KMS-11 (cell line): ENCODE results near the gene BTN3A1.
A peak's percentile ranks its signal among the peaks of the same experiment; 100 is the strongest.
"Not testable (repeated sequence)": the region's sequence is repeated elsewhere in the genome, so short reads cannot be mapped to it uniquely, and the experiment has no call there.

ENCODE experiments used
- H2AFZ ChIP-seq: fragments of 200-600 bp; sonication (generic); 2 replicates; pipeline ENCODE4 v1.6.1; 2016; ENCODE audit warnings: antibody characterized with exemption, mixed run types, low read depth
- H3K27ac ChIP-seq: fragments of 200-600 bp; sonication (generic); 2 replicates; pipeline ENCODE4 v1.6.1; 2016; ENCODE audit warnings: mild to moderate bottlenecking, mixed run types
- H3K27me3 ChIP-seq: fragments of 200-600 bp; sonication (generic); 2 replicates; pipeline ENCODE4 v1.6.1; 2017; ENCODE audit warnings: mild to moderate bottlenecking, low read depth, mixed run types, moderate library complexity; ENCODE audit not compliant: insufficient read depth
- H3K36me3 ChIP-seq: fragments of 200-600 bp; sonication (generic); 2 replicates; pipeline ENCODE4 v1.6.1; 2017; ENCODE audit warnings: mild to moderate bottlenecking, mixed run types; ENCODE audit not compliant: insufficient read depth
- H3K4me1 ChIP-seq: fragments of 200-600 bp; sonication (generic); 2 replicates; pipeline ENCODE4 v1.6.1; 2016; ENCODE audit warnings: mild to moderate bottlenecking, low read depth, mixed run types; ENCODE audit not compliant: poor library complexity, severe bottlenecking
- H3K4me2 ChIP-seq: fragments of 200-600 bp; sonication (generic); 2 replicates; pipeline ENCODE4 v1.7.0; 2016; ENCODE audit warnings: mild to moderate bottlenecking, mixed run types
- H3K4me3 ChIP-seq: fragments of 200-600 bp; sonication (generic); IDR thresholded peaks from 2 replicates; pipeline ENCODE4 v1.6.1; 2017; ENCODE audit warnings: low read depth, low read length, mixed read lengths; ENCODE audit not compliant: insufficient read depth
- H3K79me2 ChIP-seq: fragments of 200-600 bp; sonication (generic); 2 replicates; pipeline ENCODE4 v1.6.1; 2016; ENCODE audit warnings: low read depth, mixed run types; ENCODE audit not compliant: insufficient read depth
- H3K9ac ChIP-seq: fragments of 200-600 bp; sonication (generic); 2 replicates; pipeline ENCODE4 v1.6.1; 2016; ENCODE audit warnings: mild to moderate bottlenecking, mixed run types
- H4K20me1 ChIP-seq: fragments of 200-600 bp; sonication (generic); 2 replicates; pipeline ENCODE4 v1.6.1; 2016; ENCODE audit warnings: mild to moderate bottlenecking, mixed run types; ENCODE audit not compliant: insufficient read depth
- TF ChIP-seq, protein P1 (sequence below): fragments of 200-600 bp; sonication (generic); conservative IDR thresholded peaks from 2 replicates; pipeline ENCODE4 v1.6.1; 2017; ENCODE audit warnings: low read depth, mild to moderate bottlenecking, antibody characterized with exemption, low read length, moderate library complexity, mixed read lengths

BTN3A1 gene

DNA sequence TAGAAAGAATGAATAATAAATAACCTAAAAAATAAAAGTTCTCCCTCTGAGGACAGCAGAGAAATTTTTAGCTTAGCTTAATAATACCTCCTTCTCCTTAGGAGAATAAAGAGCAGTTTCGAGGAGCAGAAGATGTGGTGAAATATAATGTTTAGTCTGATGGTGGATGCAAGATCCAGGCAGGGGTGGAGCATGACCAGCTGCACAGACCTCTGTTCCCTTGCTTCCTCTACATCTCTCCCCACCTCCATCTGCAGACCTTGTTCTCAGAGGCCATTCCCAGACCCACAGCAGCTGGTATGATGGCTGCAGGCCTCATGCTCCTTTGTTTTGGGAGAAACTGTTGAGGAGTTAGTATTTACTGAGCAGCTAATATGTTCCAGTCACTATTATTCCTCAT, 35.6 kb upstream of the BTN3A1 start:
- H3K9ac ChIP-seq: peak overlapping the region; percentile 79; the same call in 1 of the 2 replicates
- no peak overlapping the region for H3K4me3 ChIP-seq
- no peak overlapping the region for H2AFZ ChIP-seq
- peaks cover 11% of the 10 kb centered on the region; the same call in 1 of the 2 replicates for H3K79me2 ChIP-seq
- no peaks in the 10 kb centered on the region for H3K36me3 ChIP-seq
- peaks cover 51% of the 10 kb centered on the region for H3K4me1 ChIP-seq
- H3K27me3 ChIP-seq: no peaks in the 10 kb centered on the region
- H3K27ac ChIP-seq: peak overlapping the region; percentile 86; the same call in 1 of the 2 replicates
- H3K4me2 ChIP-seq: peak overlapping the region; percentile 97
- TF ChIP-seq, protein P1, sequence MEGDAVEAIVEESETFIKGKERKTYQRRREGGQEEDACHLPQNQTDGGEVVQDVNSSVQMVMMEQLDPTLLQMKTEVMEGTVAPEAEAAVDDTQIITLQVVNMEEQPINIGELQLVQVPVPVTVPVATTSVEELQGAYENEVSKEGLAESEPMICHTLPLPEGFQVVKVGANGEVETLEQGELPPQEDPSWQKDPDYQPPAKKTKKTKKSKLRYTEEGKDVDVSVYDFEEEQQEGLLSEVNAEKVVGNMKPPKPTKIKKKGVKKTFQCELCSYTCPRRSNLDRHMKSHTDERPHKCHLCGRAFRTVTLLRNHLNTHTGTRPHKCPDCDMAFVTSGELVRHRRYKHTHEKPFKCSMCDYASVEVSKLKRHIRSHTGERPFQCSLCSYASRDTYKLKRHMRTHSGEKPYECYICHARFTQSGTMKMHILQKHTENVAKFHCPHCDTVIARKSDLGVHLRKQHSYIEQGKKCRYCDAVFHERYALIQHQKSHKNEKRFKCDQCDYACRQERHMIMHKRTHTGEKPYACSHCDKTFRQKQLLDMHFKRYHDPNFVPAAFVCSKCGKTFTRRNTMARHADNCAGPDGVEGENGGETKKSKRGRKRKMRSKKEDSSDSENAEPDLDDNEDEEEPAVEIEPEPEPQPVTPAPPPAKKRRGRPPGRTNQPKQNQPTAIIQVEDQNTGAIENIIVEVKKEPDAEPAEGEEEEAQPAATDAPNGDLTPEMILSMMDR: no peak
- H4K20me1 ChIP-seq: no peaks in the 10 kb centered on the region

DNA sequence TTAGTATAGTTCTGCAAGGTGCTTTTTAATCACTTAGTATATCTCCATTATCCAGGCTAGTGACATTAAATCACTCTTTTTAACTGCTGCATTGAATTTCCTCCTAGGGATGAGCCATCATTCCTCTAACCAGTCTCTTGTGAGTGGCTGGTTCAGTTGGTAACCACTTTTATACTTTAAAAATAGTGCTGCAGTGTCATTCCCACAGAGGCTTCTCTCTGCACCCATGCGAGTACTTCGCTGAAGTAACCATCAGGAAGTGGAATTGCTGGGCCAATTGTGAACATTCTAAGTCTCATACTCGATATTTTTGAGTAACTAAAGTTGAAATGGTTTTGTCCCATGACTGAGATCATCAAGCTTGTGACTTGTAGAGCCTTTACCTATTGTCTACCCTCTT, 35.0 kb upstream of the BTN3A1 start:
- no peak overlapping the region for H3K9ac ChIP-seq
- H3K36me3 ChIP-seq: no peaks in the 10 kb centered on the region
- no peak overlapping the region for H3K4me3 ChIP-seq
- H3K27ac ChIP-seq: no peak overlapping the region
- TF ChIP-seq, protein P1: no peak
- peaks cover 11% of the 10 kb centered on the region; the same call in 1 of the 2 replicates for H3K79me2 ChIP-seq
- H3K4me2 ChIP-seq: peak overlapping the region; percentile 97
- peaks cover 45% of the 10 kb centered on the region for H3K4me1 ChIP-seq
- no peaks in the 10 kb centered on the region for H3K27me3 ChIP-seq
- no peak overlapping the region for H2AFZ ChIP-seq
- no peaks in the 10 kb centered on the region for H4K20me1 ChIP-seq

- H3K36me3 ChIP-seq, H3K9ac ChIP-seq, H3K4me2 ChIP-seq: not testable (repeated sequence)
Observed at GRCh38 chr6:26371813-26372212, 30.3 kb upstream of the BTN3A1 start.

GRCh38 chr6:26372308-26373144, 29.5 kb upstream of the BTN3A1 start:
- Histone ChIP-seq H3K9ac (no peak overlapping the region), H2AFZ (no peak overlapping the region), H3K4me1 (peaks cover 1% of the 10 kb centered on the region), H3K36me3 (0 out of 2 replicates have a peak, but pooled peaks cover 3% of the 10 kb centered on the region), H3K4me2 (no peak overlapping the region), H3K27ac (no peak overlapping the region), H4K20me1 (no peaks in the 10 kb centered on the region), H3K27me3 (no peaks in the 10 kb centered on the region), H3K4me3 (no peak overlapping the region), H3K79me2 (no peaks in the 10 kb centered on the region)
- TF ChIP-seq, protein P1: no peak

More at GRCh38 chr6:26371813-26372212, 30.3 kb upstream of the BTN3A1 start:
- H3K4me3 ChIP-seq, H3K27me3 ChIP-seq, H3K79me2 ChIP-seq, H4K20me1 ChIP-seq, H3K4me1 ChIP-seq, H3K27ac ChIP-seq, H2AFZ ChIP-seq: not testable (repeated sequence)

DNA sequence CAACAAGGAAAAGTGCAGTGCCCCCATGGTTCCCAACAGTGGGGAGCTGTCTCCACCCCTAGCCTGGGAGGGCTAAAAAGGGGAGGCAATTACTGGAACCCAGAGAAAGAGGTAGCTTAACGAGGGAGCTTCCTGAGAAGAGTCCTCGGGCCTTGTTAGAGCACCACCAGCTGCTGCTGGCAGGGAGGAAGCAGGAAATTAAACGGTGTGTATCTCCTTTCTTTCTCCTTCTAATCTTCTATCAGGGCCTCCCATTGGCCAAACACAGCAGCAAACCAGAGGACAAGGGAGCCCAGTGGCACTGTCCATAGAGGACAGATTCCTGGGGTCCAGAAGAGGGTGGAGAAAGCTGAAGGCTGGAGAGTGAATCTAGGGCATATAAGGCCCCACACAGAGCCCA, 26.8 kb upstream of the BTN3A1 start:
- H3K4me3 ChIP-seq: no peak overlapping the region
- H3K4me1 ChIP-seq: peaks cover 15% of the 10 kb centered on the region
- H2AFZ ChIP-seq: no peak overlapping the region
- H3K9ac ChIP-seq: no peak overlapping the region
- H4K20me1 ChIP-seq: no peaks in the 10 kb centered on the region
- no peaks in the 10 kb centered on the region for H3K79me2 ChIP-seq
- TF ChIP-seq, protein P1: no peak
- H3K27me3 ChIP-seq: no peaks in the 10 kb centered on the region
- H3K4me2 ChIP-seq: no peak overlapping the region
- no peak overlapping the region for H3K27ac ChIP-seq
- H3K36me3 ChIP-seq: 0 out of 2 replicates have a peak, but pooled peaks cover 3% of the 10 kb centered on the region
